Lower leg skin (tissue), 4 donors: ENCODE data around the gene EPB41. TPM values are rescaled to one million over a fixed set of nuclear protein-coding genes. Genes with fewer than 3 reads are reported as not detected.
A peak's percentile ranks its signal among the peaks of the same experiment; 100 is the strongest.

Experiments
- DNase-seq, 2 donors: peaks; one replicate each; pipeline ENCODE4 v3.0.0-alpha.2; 2019; ENCODE audit warnings: low spot score in 2 of 2
- H3K4me3 ChIP-seq: fragments of 200-600 bp; sonication (generic); 2 replicates; pipeline ENCODE4 v1.5.1; 2017; ENCODE audit warnings: mild to moderate bottlenecking, low read depth; ENCODE audit not compliant: poor library complexity, severe bottlenecking
- CTCF ChIP-seq, 3 donors: fragments of 450-650 bp; IDR thresholded peaks; one replicate each; pipeline ENCODE4 v1.5.1; 2016; ENCODE audit warnings: antibody characterized with exemption in 3 of 3, mild to moderate bottlenecking in 3 of 3, moderate library complexity in 2 of 3
- POLR2A ChIP-seq, 2 donors: fragments of 450-650 bp; IDR thresholded peaks; one replicate each; pipeline ENCODE4 v1.6.1; 2016 to 2017; ENCODE audit warnings: antibody characterized with exemption in 2 of 2, mild to moderate bottlenecking in 1 of 2, moderate library complexity in 1 of 2
- WGBS, 2 donors: methylation state at CpG; one replicate each; pipeline ENCODE4 v1.1.5; 2018; 5-methylcytosine and 5-hydroxymethylcytosine counted together
- intact Hi-C: fragments of 100-400 bp; cut with DNase I; formaldehyde crosslinking; loops from one replicate; pipeline ENCODE4 v1.15.0; 2023; ENCODE audit warnings: low total_unique reads
- total RNA-seq, 4 donors: library from RNA; depleted of rRNA; stranded (reverse); fragments of >200 nt; gene quantifications; one replicate each; pipeline ENCODE4 v1.1.0, GENCODE V29; 2016

Gene EPB41
- total RNA-seq, 4 donors from 2014 or later, result 41.1 to 60.2 (median 50.3) TPM

- 76 to 79% methylated on average over 7 of the region's 7 CpGs for WGBS, 2 donors
- intact Hi-C loops, result no loop called here
- DNase-seq, result no peak
These were observed 28.9 kb upstream of the EPB41 start for GRCh38 chr1:28885472-28885877.

GRCh38 chr1:28885977-28886730, 28.2 kb upstream of the EPB41 start:
- 57 to 58% methylated on average over 17 of the region's 17 CpGs for WGBS, 2 donors
- H3K4me3 ChIP-seq, result no peak overlapping the region
- TF ChIP-seq CTCF (IDR thresholded peaks at IDR 0.05) (no peak), POLR2A (IDR thresholded peaks at IDR 0.05) (no peak)
- no peak for DNase-seq
- intact Hi-C loops, result no loop called here

More at GRCh38 chr1:28885472-28885877, 28.9 kb upstream of the EPB41 start:
- H3K4me3 ChIP-seq, result no peak overlapping the region
- no peak for TF ChIP-seq CTCF (IDR thresholded peaks at IDR 0.05)
- no peak for TF ChIP-seq POLR2A (IDR thresholded peaks at IDR 0.05)

- DNase-seq, result peak; percentile 76 to 97
- 1 to 3% methylated on average over 22 to 43 of the region's 43 CpGs for WGBS, 2 donors
- TF ChIP-seq POLR2A (IDR thresholded peaks at IDR 0.05) (no peak), CTCF (IDR thresholded peaks at IDR 0.05) (no peak)
- intact Hi-C loops, result no loop called here
- peak overlapping the region; percentile 71 for H3K4me3 ChIP-seq
These were observed 27.5 kb upstream of the EPB41 start for GRCh38 chr1:28886731-28887418.

- H3K4me3 ChIP-seq, result peak overlapping the region; percentile 71
- intact Hi-C loops, result no loop called here
- TF ChIP-seq CTCF (IDR thresholded peaks at IDR 0.05) (no peak), POLR2A (IDR thresholded peaks at IDR 0.05) (no peak)
- 0 to 3% methylated on average over 16 of the region's 41 CpGs for WGBS, 2 donors
- peak in 1 of 2 donors; percentile 88 for DNase-seq
These were observed 26.9 kb upstream of the EPB41 start for GRCh38 chr1:28887419-28887834.

GRCh38 chr1:28887835-28888682, 26.3 kb upstream of the EPB41 start:
- intact Hi-C loops, result no loop called here
- no peak for TF ChIP-seq CTCF (IDR thresholded peaks at IDR 0.05)
- TF ChIP-seq POLR2A (IDR thresholded peaks at IDR 0.05), result no peak
- 23 to 32% methylated on average over 23 to 24 of the region's 24 CpGs for WGBS, 2 donors
- DNase-seq, result no peak
- H3K4me3 ChIP-seq, result peak overlapping the region; percentile 71
